Stimulated activated CD8-positive, alpha-beta memory T cell treated with anti-CD3 and anti-CD28 coated beads, Interleukin-15, amount 100 ng/mL, for 4 hours (primary cell): Measurements from ENCODE around the gene ADPRM.

Source experiments
- DNase-seq, 2 donors: peaks; one replicate each; pipeline ENCODE4 v3.0.0-alpha.2; 2020; ENCODE audit warnings: low read depth in 2 of 2

ADPRM gene

GRCh38 chr17:10741416-10742135 lies 44.2 kb downstream of the ADPRM start:
- no peak for DNase-seq

- DNase-seq: no peak
These were observed 45.0 kb downstream of the ADPRM start for GRCh38 chr17:10742431-10742830.

- no peak for DNase-seq
These were observed 46.1 kb downstream of the ADPRM start for GRCh38 chr17:10743316-10744009.

GRCh38 chr17:10744501-10745000 lies 47.2 kb downstream of the ADPRM start:
- DNase-seq: no peak

GRCh38 chr17:10745231-10745630 lies 47.8 kb downstream of the ADPRM start:
- no peak for DNase-seq

GRCh38 chr17:10748531-10749181 lies 51.3 kb downstream of the ADPRM start:
- no peak for DNase-seq

GRCh38 chr17:10750210-10750609 lies 52.8 kb downstream of the ADPRM start:
- DNase-seq: no peak

- no peak for DNase-seq
These were observed 54.2 kb downstream of the ADPRM start for GRCh38 chr17:10751563-10751962.

- no peak for DNase-seq
These were observed 55.3 kb downstream of the ADPRM start for GRCh38 chr17:10752696-10753095.

- DNase-seq: no peak
These were observed 56.7 kb downstream of the ADPRM start for GRCh38 chr17:10754109-10754508.

- no peak for DNase-seq
These were observed 57.6 kb downstream of the ADPRM start for GRCh38 chr17:10754861-10755591.

- DNase-seq: no peak
These were observed 58.3 kb downstream of the ADPRM start for GRCh38 chr17:10755592-10756127.

- DNase-seq: no peak
These were observed 58.8 kb downstream of the ADPRM start for GRCh38 chr17:10756185-10756584.

- DNase-seq: no peak
These were observed 59.2 kb downstream of the ADPRM start for GRCh38 chr17:10756619-10757018.

GRCh38 chr17:10757067-10757466 lies 59.7 kb downstream of the ADPRM start:
- DNase-seq: no peak

GRCh38 chr17:10757647-10758046 lies 60.3 kb downstream of the ADPRM start:
- DNase-seq: no peak

GRCh38 chr17:10758062-10758461 lies 60.7 kb downstream of the ADPRM start:
- no peak for DNase-seq
